GM21576 (cell line): ENCODE measurements around the gene GCK.
A peak's percentile ranks its signal among the peaks of the same experiment; 100 is the strongest.

Experiments used
- ATAC-seq: cut with Tn5 transposase; IDR thresholded peaks from one replicate; pipeline ENCODE4 v1.9.1; 2021; ENCODE audit warnings: mild to moderate bottlenecking, moderate library complexity; ENCODE audit not compliant: unreplicated experiment

GCK gene

GRCh38 chr7:44124822-44125202 lies 64.4 kb downstream of the GCK start:
- ATAC-seq, result no peak

GRCh38 chr7:44123190-44124003 lies 65.8 kb downstream of the GCK start, which contains the start of gene POLD2:
Gene POLD2, minus strand, starts transcription at chr7:44123548. Its CDS starts 1,495 bp downstream, at chr7:44122053.
- ATAC-seq, result peak; percentile 96

GRCh38 chr7:44122529-44122928 lies 66.7 kb downstream of the GCK start:
- ATAC-seq, result no peak

- no peak for ATAC-seq
Measured at GRCh38 chr7:44121761-44122420, 67.3 kb downstream of the GCK start.

GRCh38 chr7:44120395-44120794 lies 68.8 kb downstream of the GCK start:
- no peak for ATAC-seq

GRCh38 chr7:44119829-44120380 lies 69.3 kb downstream of the GCK start:
- ATAC-seq, result no peak

GRCh38 chr7:44117801-44118429 lies 71.3 kb downstream of the GCK start:
- no peak for ATAC-seq

GRCh38 chr7:44116789-44117666 lies 72.2 kb downstream of the GCK start:
- no peak for ATAC-seq

GRCh38 chr7:44116087-44116788 lies 73.0 kb downstream of the GCK start:
- no peak for ATAC-seq

- no peak for ATAC-seq
Measured at GRCh38 chr7:44114586-44115310, 74.5 kb downstream of the GCK start.

- no peak for ATAC-seq
Measured at GRCh38 chr7:44113764-44114354, 75.4 kb downstream of the GCK start.

- no peak for ATAC-seq
Measured at GRCh38 chr7:44112997-44113763, 76.1 kb downstream of the GCK start.

- ATAC-seq, result no peak
Measured at GRCh38 chr7:44112231-44112996, 76.8 kb downstream of the GCK start.

- no peak for ATAC-seq
Measured at GRCh38 chr7:44111761-44112160, 77.5 kb downstream of the GCK start.

- no peak for ATAC-seq
Measured at GRCh38 chr7:44110719-44111635, 78.3 kb downstream of the GCK start.

GRCh38 chr7:44109991-44110390 lies 79.2 kb downstream of the GCK start:
- ATAC-seq, result no peak
